NCI-H1092 treated with DMSO at 0.1 percent for 48 hours (cell line): ENCODE data around the gene MRPS9.

ENCODE experiments used
- DNase-seq: peaks from one replicate; lab custom pipeline; 2025; lab: John Stamatoyannopoulos, UW

Gene MRPS9

DNA sequence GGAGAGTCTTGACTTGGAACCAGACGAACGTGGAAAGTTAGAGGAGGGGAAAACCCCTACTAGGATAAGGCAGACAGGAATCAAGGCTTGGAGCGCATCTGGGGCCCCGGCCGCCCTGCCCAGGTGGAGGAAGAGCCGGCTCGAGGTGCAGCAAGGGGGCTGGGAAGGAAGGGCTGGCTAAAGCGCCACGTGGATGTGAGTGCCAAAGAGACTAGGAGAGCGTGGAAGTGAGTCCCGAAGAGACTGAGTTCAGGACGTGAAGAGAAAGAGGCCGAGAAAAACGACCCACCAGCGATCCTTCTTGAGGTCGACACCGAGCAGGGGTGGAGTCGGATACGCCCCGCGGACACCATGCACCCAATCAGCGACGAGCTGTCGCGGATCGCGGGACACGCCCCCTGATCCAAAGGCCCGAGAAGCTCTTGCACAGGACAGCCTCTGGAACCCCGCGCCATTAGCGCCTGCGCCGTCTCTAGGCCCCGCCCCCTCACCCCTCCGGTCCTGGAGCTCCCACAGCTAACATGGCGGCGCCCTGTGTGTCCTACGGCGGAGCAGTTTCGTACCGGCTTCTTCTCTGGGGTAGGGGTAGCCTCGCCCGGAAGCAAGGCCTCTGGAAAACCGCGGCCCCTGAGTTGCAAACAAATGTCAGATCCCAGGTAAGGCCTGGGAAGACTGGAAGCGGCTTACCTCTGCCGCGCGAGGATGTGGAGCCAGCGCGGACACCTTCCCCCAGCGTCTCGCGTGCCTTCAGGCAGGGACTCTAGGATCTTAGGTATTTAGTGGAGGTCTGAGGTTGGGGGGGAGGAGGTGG lies at the start of gene MRPS9:
TSS of gene MRPS9 (plus strand) at position 498 of the 811 bp plus-strand sequence. CDS start at position 522, 24 bp downstream.
- peak; percentile 92 for DNase-seq

DNA sequence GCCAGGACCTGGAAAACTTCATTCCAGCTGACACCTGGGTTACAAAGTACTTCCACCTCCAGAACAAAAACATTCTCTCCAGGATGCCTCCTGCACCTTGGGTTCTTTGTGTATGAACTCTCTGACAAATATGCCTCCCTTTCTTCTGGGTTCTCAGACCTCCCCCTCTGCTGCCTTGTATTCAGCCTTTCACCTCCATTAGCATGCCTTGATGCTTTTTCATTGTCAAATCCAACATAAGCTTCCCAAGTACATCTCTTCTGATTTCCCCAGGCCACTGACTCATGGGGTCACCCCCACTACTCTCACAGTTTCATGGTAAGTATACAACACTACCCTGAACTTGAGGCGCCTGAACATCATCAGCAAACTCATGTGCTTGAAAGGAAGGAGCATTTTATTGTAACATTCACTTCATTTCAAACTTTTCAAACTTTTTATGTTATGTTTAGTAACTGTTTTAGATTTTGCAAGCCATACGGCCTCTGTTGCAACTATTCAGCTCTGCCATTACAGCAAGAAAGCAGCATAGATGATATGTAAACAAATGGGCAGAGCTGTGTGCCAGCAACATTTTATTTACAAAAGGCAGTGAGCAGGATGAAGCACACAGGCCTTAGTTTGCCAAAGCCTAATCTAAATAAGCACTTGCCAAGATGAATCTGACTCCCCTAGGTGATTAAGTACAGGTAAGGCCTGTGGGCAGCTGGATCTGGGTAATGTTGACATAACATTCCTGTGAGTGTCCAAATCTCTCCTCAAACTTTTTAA lies 32.5 kb upstream of the MRPS9 start:
- peak; percentile 65 for DNase-seq

DNA sequence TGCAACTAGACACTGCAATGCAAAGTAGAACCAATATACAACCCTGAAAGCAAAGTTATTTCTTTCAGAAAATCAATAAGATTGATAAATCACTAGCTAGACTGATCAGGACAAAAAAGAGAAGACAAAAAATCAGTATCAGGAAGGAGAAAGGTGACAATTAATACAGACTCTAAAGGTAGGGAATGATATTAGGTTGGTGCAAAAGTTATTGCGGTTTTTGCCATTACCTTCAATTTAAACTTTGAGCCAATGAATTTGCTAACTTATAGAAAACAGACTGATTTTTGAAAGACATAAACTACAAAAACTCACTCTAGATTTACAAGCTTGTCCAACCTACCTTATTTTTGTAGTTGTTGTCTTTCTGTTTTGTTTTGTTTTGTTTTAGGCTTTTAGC lies 30.5 kb upstream of the MRPS9 start:
- no peak for DNase-seq

DNA sequence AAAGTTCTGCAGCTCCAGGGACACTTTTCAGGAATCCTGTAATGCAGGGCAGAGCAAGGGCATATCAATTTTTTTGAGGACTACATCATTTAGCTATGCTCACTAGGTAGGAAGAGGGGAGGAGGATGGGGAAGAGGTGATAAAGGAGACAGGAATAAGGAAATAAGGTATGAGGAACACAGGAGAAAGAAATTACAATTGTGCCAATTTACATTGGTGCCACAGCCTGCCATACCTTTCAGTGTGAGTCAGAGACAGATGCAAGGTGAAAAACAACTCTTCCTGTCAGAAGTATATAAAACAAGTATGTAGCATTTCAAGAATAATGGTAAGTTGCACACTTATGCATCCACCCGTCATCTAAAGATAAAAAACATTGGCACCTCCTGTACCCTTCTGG lies 5.4 kb upstream of the MRPS9 start:
- no peak for DNase-seq

DNA sequence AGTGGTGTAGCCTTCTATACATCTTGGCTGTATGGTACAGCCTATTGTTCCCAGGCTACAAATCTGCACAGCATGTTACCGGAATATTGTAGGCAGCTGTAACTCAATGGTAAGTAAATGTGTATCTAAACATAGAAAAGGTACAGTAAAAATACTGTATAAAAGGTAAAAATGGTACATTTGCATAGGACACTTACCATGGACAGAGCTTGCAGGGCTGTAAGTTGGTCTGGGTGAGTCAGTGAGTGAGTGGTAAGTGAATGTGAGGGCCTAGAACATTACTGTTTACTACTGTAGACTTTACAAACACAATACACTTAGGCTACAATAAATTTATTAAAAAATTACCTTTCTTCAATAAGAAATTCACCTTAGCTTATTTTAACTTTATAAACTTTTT lies 3.7 kb upstream of the MRPS9 start:
- no peak for DNase-seq

DNA sequence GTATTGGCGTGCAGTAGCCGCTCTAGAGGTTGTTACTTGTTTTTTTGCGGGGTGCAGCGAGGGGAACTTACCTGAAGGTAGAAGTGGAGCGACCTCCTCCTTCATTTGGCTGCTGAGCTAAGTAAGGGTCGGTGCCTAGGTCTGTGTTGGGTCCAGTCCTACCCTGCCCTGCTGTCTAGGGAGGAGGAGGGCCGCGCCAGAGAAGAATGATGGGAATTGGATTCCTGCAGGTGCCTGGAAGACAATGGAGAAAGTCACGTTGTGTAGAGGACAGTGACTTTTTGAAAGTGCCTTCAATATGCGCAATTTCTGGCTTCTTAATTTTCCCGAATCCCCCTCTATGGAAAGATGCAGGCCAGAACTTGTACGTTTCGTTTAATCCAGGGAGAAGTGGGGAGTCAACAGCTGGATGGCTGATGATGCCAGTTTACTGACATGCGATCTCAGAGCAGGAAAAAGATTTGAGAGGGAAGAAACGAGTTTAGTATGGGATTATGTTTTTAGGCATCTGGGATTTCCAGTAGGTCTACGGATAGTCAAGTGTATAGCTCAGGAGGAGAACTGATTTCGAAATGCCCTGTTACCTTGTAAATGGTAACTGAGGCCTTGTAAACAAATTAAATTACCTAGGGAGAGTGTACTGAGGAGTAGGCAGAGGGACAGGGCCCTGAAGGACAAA lies 653 bp downstream of the MRPS9 start:
- DNase-seq = no peak

DNA sequence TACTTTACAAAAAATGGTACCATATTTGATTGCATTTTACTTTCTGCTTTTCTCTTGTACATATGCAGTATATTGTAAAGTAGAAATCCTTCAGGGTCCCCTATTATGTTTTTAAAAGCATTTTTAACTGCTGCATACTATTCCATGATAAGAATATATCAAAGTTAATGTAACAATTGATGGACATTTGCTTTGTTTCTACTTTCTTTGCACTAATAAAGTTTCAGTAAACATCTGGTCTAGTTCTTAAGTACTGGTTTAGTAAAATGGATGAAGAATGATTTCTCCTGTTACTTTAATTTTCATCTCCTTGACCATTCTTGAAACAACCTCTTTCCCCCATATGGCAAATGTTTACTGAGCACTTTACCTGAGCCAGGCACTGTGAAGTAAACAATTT lies 1.7 kb downstream of the MRPS9 start:
- no peak for DNase-seq

DNA sequence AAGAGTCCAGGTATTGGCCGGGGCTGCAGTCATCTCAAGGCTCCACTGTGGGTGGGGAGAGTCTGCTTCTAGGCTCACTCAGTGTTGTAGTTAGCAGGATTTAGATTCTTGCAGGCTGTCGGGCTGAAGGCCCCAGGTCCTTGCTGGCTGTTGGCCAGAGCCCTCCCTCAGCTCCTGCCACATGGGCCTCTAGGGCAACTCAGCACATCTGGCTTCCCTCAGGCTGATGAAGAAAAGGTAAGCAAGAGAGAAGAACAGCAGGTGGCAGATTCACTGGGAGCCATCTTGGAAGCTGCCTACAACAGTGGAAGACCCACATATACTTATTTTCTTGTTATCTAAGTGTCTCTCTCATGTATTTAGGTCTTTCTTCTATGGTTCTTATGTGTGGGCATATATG lies 4.3 kb downstream of the MRPS9 start:
- DNase-seq = no peak

DNA sequence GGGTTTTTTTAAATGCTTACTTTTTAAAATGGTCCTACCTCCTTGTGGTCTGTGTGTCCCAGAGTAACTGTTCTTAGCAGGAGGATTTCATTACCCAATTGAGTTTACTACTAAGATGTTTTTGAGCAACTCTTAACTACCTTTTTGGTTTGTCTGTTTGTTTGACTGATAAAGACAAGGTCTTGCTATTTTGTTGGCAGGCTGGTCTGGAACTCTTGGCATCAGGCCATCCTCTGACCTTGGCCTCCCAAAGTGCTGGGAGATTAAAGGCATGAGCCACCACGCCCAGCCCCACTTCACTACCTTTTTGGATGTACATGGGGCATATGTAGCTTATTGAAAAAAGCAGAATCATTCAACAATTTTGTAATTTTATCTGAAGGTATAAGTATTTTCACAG lies 14.9 kb downstream of the MRPS9 start:
- DNase-seq = no peak

DNA sequence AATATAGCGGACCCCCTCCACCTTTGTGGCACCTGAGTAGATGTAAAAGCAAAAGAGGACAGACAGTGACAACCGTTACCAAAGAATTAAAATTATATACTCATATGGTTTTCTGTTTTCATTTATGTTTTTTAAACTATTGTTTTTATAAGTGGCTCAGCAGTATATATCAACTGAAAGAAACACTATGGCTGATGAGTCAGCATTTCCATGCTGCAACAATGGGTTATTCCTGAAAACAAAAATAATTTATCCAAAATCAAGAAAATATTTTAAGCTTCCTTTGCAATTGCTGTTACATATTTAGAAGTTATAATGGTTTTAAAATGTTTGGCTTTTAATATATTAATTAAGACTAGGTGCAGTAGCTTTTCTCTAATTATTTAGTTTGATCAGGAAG lies 17.7 kb downstream of the MRPS9 start:
- DNase-seq = no peak

DNA sequence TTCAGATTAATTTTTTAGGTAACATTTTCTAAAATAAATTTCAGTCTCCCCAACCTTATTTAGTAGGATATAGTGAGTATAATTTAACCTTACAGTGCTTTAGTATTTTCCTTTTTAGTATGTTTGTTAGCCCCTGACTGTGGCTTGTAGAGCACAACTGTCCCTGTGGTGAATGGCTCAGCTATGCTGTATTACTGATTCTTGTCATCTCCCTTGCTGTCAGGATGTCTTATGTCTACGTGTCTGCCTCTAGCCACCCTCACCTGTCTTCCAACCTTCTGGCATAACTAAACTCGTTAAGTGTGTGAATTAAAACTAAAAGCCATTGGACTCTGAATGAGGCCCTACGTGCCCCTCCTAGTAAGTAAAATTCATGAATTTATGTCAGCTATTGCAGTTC lies 18.4 kb downstream of the MRPS9 start:
- no peak for DNase-seq

DNA sequence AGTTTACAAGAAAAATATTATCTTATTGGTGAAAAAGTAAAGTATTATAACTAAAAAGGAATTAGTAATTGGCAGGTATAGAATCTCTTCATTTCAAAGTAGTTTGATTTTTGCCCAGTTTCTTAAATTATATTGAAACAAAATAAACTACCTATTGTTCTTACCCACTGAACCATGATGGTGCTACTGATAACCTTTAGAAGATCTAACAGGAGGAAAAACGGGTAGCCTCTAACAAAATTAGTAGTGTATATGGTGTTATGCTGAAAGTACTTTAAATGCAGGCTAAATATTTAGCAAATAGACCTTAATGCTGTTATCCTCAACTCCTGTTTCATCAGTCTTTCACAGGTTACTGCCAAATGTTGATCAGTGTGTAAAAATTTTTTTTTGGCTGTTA lies 19.1 kb downstream of the MRPS9 start:
- no peak for DNase-seq

DNA sequence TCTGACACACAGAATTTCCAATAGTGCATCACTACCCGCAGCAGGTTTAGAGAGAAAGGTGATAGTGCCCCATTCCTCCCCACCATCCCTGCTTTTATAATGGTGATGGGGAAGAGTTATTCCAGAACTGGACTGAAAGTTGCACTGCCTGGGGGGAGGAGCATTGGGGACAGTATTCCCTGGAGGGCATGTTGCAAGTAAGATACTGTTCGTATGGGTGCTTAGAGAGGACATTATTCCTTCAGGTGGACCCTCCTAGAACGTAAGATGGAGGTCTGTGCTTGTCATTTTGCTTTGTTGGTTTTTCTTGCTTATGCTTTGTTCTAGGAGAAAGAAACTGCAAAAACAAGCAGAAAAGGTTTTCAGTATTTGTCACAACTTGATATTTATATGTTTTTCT lies 23.7 kb downstream of the MRPS9 start:
- DNase-seq = no peak

DNA sequence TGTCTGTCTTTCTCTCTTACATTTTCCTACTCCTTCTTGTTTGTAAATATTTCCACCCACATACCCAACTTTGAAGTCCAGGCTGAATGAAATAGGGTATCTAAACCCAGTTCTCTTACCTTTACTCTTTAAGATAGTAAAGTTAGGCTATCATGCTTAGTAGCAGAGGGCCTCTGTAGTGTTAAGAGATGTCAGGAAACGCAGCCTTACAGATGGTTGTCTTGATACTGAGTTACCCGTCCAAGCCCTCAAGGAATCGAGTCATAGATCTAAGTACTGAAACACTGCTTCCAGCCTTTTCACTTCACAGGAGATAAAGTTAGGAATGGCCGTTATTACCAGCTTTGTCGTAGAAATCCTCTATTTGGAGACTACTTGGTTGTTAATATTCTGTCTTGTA lies 24.3 kb downstream of the MRPS9 start:
- no peak for DNase-seq

DNA sequence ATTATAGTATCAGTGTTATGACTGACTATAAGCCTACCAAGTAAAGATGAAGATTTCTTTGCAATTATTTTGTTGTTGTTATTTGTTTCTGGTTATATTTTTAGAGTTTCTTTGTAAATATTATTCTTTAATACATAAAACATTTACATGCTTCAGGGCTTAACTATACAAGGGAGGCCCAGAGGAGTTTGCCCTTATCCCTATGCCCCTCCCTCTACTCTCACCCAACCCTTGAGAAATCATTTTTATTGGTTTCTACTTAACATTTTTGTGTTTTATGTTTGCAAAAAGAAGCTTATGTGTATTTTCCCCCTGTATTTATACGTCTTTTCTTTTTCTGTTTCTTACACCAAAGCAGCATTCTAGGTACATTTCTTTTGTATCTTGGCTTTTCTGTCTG lies 30.5 kb downstream of the MRPS9 start:
- no peak for DNase-seq

DNA sequence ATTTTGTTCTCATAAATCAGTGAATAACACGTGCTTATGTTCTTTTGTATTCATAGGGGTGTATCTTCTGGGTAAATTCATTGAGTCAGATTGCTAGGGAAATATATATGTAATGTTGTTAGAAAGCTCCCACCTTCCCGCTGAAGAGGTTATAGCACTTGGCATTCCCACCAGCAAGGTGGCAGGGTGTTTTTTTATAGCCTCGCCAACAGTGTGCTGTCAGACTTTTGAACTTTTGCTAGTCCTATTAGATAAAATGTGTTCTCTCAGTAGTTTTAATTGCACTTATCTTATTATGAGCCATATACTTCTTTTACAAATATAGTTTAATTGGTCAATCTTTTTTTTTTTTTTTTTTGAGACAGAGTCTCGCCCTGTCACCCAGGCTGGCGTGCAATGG lies 31.0 kb downstream of the MRPS9 start:
- no peak for DNase-seq

DNA sequence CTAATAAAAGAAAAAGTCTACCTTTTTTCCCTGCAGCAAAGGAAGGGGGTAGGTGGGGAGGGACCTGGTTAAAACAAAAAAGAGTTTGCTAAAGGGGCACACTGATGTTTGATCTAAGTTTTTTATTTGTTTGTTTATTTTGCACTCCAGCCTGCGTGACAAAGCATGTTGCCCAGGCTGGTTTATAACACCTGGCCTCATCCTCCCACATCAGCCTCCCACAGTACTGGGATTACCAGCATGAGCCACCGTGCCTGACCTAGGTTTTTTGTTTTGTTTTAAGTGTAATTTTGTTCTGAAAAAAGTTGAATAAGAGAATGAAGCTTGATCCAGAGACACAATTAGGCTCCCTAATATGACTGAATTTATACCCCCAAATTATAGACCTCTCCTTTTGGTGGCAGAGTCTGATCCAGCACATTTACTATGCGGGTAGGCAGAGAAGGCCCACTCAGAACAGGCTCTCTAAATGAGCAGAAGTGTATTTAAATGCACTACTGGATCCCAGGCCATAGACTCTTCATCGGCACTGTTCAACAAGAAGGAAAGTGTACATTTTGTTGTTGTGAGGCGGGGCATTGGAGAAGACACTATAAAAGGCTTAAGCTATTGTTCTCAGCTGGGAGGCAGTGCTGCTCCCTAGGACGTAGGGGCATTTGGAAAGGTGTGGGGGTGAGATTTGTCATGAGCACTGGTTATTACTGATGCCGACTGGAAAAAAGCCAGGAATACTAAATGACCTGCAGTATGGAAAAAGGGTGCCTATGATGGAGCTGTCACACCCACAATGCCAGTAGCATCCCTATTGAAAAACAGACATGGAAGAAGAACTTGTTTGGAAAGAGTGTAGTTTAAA lies 32.4 kb downstream of the MRPS9 start:
- no peak for DNase-seq

DNA sequence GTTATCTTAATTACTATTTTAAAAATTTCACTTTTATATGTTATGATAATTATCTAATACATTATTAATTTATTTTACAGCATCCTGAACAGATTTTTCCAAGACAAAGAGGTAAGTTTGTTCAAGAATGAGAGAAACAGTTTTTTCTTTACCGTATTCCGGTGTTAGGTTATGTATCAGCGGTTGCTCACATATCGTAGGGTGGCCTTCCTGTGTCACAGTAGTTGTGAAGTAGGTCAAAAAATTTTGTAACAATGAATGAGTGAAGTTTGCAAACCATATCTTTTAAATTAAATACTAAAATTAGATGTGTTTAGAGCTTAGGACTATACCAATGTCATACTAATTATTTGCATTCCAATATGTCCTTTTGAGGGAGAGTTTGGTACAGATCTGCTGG lies 33.5 kb downstream of the MRPS9 start:
- DNase-seq = no peak

DNA sequence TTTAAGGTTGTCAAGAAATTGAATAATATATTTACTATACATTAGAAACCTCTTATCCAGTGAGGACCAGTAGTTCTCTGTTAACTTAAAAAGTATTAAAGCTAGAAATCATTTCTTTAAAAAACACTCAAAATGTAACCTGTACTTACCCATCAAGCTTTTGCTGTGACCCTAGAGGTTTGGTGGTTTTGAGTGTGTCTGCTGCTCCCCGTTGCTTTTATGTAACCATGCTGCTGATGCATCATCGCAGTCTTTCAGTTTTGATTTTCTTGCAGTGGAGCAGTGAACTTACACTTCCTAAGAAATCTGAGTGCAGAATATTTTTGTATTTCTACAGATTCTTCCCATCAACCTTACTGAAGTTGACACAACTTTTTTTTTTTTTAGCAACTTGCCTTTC lies 34.2 kb downstream of the MRPS9 start:
- no peak for DNase-seq

DNA sequence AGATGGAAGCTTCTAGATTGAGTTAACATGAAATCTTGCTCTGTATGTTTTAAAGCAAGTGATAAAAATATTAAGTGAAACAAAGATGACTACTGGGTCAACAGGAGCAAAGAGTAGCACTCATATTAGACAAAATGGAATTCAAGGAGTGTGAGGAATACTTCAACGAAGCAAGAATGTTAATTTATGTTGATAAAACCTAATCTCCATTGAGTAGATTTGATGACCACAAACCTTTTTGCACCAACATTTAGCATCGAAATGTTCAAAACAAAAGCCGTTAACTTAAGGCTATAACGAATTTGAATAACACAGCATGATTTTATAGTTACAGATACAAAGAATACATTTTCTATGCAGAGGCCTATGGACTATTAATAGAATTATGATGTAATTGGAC lies 35.7 kb downstream of the MRPS9 start:
- no peak for DNase-seq

DNA sequence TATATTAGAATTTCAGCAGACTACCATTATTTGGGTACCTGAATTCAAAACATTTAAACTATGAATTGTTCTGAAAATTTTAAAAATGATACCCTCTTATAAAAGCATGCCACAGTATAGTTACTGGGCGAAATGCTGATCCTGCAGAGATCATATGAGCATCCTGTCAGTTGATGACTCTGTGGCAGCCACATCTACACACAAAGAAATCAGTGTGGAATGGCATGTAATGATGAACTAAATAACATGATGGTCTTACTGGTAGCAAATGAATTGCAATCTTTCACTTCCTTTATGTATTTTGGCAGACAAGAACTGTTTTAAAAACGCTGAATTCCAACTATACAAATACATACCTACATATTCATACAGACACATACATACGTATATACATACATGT lies 38.3 kb downstream of the MRPS9 start:
- no peak for DNase-seq

DNA sequence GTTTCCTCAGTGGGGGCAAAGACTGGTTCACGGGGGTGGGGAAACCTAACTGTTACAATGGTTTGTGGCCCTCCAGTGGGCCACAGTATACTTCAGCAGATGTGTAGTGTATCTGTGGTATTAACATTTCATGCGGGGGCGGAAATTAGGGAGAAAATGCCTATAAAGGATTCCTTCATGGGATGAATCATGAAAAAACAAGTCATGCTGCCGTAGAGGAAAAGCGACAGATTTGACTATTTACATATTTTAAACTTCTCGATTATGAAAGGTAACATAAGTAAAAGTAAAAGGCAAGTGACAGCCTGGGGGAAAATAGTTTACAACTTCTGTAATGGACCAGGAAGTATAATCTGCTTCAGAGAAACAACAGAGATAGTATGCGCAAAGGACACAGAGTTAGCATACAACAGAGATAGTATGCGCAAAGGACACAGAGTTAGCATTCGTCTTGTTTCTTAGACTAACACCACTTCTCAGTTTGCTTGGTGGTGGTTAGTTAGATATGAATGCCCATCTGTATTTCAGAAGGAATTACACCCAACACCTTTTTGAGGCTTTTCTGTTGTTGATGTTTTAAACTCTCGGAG lies 41.1 kb downstream of the MRPS9 start:
- DNase-seq = no peak
